NCI-H526 treated with DMSO at 0.1 percent for 48 hours (cell line): ENCODE measurements around the gene SCMH1.
"Not testable (repeated sequence)": the region's sequence is repeated elsewhere in the genome, so short reads cannot be mapped to it uniquely, and the experiment has no call there.

ENCODE experiments used
- DNase-seq: peaks from one replicate; lab custom pipeline; 2025; lab: John Stamatoyannopoulos, UW

Gene SCMH1

DNA sequence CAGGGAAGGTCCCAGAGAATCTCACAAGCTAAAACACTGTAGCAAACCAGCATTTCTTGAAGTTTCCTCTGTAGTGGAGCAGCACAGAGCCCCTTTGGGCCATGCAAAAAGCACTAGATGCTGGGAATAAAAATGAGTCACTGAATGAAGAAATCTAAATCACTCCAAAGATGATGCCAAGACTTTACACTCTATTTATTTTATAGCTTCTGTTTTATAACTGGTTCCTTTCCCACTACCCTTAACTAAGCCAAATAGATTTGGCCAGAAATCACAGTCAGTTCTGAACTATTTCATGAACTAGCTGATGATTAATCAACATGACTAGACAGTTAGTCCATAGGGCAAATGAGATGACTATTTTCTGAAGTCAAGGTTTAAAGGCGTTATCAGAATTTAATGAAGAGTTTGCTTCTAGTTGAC lies 89.5 kb downstream of the SCMH1 start:
- DNase-seq, result no peak

DNA sequence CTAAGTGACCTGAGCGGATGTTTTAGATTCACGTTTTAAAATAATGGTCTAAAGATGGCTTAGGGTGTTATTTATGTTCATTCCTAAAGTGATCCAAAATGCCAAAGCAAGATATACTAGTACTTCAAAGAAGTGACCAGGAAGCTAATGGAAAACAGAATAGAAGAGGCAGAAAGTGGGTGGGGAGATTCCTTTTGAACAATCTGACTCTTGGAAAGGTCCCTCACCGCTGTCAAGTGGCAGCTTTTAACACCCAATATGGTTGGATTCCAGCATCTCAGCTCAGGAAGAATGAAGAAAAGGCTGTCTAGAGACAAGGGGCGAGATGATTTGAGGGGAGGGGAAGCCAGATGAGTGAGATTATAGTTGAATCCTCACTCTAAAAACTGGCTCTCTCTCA lies 90.3 kb downstream of the SCMH1 start:
- DNase-seq, result no peak

DNA sequence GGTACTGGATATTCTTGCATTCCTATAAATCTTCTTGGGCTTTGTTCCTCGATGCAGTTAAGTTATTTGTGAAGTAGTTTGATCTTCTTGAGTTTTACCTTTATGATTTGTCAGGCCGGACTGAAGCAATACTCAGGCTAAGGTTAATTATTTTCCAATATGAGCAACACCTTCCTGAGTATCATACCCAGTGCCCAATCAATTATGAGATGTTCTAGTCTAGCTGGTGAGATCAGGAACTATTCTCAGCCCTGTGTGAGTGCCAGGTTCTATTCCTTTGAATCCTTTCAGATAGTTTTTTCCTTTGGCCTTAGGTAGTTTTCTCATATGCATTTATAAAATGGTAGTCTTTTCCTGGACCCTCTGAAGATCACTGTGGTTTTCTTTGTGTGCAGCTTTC lies 92.5 kb downstream of the SCMH1 start:
- DNase-seq, result no peak

DNA sequence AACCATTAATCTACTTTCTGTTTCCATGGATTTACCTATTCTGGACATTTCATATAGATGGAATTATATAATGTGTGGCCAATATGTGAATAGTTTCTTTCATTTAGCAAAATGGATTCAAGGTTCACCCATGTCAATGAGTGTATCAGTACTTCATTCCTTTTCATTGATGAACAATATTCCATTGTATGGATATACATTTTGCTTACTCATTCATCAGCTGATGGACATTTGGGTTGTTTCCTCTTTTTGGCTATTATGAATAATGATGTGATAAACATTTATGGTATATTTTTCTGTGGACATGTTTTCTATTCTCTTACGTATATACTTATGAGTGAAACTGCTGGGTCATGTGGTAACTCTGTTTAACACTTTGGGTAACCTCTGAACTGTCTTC lies 97.8 kb downstream of the SCMH1 start:
- DNase-seq, result no peak

DNA sequence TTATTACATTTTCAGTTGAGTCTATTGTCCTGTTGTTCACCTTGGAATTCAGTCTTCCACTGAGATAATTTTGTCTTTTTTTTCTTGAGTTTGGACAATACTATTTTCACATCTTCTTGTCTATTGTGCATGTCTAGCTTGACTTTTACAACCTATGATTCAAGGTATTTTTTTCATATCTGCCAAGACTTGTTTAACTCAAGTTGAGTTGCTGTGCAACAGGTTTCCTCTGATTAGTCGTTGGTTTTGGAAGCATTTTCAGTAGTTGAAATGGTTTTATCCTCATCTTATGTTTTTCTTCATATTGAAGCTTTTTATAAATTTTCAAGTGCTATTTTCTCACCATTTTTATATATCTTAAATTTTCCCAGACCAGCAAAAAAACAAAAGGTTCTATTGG lies 103.6 kb downstream of the SCMH1 start:
- no peak for DNase-seq

DNA sequence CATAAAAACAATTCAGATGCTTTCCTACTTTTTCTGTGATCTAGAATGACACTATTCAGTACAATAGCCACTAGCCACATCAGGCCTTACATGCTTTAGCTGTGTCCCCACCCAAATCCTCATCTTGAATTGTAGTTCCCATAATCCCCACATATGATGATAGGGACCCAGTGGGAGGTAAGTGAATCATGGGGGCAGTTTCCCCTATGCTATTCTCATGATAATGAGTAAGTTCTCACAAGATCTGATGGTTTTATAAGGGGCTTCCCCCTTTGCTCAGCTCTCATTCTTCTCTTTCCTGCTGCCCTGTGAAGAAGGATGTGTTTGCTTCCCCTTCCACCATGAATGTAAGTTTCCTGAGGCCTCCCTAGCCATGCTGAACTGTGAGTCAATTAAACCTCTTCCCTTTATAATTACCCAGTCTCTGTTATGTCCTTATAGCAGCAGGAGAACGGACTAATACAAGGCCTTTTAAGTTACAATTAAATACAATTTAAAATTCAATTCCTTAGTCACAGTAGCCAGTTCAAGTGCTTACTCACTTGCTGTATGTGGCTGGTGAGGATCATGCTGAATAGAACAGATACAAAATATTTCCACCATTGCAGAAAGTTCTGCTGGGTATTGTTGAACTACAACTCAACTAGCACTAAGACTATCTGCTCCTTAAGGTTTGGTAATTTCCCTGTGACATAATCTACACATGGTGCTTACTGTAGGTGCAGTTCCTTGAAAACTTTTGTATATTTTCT lies 106.7 kb downstream of the SCMH1 start:
- DNase-seq, result no peak

DNA sequence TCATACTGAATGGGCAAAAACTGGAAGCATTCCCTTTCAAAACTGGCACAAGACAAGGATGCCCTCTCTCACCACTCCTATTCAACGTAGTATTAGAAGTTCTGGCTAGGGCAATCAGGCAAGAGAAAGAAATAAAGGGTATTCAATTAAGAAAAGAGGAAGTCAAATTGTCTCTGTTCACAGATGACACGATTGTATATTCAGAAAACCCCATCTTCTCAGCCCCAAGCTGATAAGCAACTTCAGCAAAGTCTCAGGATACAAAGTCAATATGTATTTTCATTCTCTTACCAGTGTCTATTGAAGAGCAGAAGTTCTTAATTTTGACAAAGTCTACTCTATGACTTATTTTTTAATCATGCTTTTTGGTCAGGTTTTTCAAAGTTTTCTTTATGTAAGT lies 107.8 kb downstream of the SCMH1 start:
- DNase-seq, result not testable (repeated sequence)

DNA sequence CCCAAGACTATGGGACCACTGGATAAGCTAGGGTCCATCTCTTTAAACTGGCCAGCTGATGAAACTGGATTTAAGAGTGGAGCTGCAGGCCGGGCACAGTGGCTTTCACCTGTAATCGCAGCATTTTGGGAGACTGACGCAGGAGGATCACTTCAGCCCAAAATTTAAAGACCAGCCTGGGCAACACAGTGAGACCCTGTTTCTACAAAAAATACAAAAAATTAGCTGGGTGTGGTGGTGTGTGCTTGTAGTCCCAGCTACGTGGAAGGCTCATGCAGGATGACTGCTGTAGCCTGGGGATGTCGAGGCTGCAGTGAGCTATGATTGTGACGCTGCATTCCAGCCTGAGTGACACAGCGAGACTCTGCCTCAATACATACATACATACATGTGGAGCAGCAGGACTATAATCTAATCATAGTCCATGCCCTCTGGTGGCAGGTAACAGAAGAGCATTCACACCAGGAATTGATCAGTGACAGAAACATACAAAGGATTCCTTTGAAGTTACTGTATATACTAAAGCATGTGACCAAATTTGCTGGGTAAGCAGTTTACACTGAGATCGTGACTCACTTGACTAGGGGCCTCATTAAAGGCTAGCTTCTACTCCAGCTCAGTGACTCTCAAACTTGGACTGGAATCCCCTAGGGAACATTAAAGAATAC lies 119.1 kb downstream of the SCMH1 start:
- peak; percentile 70 for DNase-seq

DNA sequence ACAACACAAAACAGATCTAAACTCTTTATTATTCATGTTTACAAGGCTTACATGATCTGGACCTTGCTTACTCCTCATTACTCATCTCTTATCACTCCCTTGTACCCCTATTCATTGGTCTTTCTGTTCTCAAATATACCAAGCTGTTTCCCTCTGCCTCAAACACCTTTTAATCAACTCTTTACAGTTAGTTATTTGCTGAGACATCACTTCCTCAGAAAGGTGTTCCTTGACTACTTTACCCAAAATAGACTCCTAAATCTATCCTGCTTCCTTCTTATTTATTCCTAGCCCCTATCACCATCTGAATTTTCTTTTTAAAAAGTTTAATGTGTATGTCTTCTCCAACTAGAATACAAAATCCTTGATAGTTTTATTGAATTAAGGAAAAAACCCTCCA lies 120.0 kb downstream of the SCMH1 start:
- DNase-seq, result no peak

DNA sequence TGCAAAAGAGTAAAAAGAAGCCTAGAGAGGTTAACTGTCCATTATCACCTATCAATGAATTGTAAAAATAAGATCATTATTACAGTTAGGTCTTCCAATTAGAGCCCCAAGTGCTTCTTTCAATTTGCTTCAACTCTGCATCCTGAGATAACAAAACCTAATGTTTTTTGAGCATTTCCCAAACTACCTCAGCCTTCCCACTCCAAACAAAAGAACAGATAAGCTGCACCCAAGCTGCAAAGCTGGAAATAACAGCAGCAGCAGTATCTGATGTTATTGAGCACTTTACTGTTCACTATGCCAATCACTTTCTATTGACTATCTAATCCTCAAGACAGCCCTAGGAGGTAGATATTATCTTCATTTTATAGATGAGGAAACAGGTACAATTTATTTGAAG lies 123.5 kb downstream of the SCMH1 start:
- DNase-seq, result no peak

DNA sequence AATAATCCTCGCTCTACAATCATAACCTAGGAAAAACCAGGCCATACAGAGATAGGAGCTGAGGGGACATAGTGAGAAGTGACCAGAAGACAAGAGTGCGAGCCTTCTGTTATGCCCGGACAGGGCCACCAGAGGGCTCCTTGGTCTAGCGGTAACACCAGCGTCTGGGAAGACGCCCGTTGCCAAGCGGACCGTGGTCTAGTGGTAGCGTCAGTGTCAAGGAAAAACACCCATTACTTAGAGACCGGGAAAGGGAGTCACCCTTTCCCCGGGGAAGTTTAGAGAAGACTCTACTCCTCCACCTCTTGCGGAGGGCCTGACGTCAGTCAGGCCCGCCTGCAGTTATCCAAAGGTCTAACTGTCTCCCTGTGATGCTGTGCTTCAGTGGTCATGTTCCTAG lies 124.9 kb downstream of the SCMH1 start:
- not testable (repeated sequence) for DNase-seq

DNA sequence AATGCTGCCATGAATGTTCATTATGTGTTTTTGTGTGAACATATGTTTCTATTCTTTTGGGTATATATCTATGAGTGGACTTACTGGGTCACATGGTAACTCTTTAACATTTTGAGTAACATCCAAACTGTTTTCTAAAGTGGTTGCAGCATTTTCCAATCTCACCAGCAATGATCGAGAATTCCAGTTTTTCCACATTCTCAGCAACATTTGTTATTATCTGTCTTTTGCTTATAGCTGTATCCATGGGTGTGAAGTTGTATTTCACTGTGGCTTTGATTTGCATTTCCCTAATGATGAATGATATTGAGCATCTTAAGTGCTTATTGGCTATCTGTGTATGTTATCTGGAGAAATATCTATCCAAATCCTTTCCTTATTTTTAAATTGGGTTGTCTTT lies 131.4 kb downstream of the SCMH1 start:
- no peak for DNase-seq

DNA sequence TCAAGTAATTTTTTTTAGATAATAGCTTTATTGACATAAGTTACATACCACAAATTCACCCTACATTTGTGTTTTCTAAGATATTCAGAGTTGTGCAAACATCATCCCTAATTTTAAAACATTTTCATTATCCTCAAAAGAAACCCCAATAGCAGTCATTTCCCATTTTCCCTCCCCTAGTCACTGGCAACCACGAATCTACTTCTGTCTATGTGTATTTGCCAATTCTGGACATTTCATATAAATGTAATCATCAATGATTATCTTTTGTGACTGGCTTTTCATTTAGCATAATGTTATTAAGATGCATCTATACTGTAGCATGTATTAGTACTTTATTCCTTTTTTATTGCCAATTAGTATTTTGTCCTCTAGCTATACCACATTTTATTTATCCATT lies 131.8 kb downstream of the SCMH1 start:
- no peak for DNase-seq

DNA sequence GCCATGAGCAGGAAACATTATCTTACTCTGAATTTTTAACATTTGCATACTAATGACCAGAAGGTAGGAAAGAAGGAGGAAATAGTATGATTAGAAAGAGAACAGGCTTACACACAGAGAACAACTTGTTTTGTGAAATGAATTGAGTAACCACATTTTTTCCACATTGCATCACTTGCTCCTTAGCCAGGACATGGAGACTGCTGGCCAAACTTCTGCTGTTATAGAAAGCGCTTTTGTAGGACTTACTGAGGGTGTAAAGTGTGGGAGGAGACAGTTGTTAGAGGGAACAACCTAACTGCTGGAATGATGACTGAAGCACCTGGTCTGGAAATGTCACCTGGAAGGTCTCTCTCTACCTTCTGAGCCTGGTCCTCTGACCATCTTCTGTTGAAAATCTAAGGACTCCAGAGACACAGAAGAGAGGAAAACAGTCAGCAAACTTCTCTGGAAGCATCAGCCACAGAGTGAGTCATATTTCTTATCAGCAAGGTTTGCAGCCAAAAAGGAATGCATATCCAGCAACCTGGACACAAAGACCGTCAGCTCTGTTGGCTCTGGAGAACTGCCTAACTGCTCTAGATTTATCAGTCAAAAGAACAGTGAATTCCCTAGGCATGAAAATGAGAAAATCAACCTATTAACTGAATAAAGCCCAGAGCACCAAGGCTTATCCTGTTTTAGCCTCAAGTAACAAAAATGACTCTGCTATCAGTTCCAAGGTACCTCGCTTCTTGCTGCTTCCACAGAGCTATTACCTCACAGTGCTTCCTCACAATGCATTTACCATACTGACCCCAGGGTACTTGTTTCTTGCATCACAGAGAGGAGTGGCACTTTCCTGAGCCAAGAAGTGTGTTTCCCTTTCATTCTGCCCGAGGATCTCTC lies 132.6 kb downstream of the SCMH1 start:
- DNase-seq, result peak; percentile 52

DNA sequence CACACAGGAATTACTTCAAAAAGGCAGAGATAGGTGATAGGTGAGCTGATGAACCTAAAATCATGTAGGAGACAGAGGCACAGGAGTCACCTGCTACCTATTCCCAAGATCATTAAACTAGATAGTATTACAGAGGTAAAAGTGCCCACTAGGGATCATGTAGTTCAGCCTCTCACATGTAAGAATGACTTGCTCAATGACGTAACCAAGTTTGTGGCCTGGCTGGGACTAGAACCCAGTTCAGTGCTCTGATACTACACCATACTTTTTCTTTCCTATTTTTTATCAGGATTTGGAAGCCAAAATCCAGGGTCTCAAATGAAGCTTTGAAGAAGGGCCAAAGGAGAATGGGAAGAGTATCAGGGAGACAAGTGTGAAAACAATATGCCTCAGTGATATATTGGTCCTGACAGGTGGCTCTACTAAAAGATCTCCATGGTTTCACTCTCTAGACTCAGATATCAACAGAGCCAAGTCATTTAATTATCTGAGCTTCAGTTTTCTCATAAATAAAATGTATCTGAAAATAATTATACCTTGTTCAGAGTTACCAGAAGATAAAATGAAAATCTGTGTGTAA lies 133.3 kb downstream of the SCMH1 start:
- DNase-seq, result no peak

DNA sequence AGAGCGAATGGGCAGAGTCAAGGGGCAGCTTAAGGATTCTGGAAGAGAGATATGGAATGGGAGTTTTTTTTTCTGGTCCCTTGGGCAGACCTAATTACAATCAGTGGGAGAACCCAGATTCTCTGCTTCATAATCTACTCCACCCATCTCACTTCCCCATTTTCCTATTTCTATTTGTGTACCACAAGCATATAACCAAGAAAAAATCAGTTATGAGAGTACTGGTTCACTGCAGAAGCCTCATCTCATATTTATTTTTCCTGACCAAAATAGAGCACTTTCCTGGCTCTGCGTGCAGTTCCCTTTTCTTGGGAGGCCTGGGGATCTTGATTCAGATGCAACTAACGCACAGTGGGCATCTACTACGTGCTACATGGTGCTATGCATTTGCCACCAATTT lies 138.3 kb downstream of the SCMH1 start:
- DNase-seq, result no peak

DNA sequence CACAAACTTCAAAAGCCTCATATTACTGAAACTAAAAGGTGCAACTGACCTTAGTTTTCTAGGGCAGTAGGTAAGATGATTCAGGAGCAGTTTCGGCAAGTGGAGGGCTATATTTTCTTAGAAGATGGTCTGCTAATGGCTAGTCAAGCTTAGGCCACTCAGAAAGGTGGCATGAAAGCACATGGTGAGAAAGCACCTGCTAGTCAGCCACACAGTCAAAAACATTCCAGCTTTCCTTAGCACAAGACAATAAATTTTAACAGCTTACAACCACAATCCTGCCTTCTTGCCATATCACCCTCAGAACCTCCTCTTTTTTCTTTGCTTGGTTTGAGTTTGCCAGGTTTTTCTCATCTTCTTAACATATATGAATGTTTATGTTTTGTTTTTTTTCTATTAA lies 139.5 kb downstream of the SCMH1 start:
- DNase-seq, result no peak

DNA sequence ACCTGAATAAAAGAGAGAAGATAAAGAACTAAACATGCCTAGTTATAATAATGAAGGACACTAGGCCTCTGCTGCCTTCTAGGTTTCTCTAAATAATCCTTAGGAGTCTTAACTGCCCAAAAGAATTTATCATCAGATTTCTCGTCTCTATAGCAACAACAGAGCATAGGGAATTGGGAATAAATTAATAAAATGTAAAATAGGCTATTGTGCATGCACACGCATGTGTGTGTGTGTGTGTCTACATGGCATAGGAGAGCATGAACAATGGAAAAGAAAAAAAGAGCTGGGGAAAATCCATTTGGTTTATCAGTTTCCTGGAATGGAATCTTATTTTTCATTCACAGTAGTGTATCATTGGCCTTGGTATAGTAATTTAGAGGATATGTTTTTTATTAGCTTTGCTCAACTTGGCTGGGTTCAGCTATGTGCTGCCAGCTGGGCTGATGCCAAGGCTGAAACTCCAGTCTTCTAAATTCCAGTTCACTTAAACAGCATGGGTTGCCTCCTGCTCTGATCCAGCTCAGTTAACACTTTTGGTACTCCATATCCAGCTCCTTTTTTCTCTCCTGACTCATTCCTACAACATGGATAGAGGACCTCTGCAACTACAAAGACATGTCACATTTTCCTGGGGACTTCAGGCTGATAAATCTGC lies 140.0 kb downstream of the SCMH1 start:
- no peak for DNase-seq

DNA sequence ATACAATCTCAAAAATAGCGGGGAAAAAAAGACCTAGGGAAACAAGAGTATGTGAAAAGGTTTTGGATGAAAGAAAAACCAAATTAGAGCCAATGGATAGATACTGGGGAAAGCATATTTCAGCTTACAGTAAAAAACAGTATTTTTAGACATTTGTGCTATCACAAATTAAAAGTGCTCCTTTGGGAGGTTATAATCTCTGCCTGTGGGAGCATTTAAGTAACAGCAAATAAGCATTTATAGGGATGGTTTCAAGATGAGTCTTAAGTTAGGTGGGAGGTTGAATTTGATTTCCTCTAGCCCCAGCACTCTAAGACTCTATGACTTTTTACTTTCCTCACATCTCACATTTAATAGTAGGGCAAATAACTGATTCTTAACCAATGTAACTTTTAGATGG lies 141.0 kb downstream of the SCMH1 start:
- DNase-seq, result no peak

DNA sequence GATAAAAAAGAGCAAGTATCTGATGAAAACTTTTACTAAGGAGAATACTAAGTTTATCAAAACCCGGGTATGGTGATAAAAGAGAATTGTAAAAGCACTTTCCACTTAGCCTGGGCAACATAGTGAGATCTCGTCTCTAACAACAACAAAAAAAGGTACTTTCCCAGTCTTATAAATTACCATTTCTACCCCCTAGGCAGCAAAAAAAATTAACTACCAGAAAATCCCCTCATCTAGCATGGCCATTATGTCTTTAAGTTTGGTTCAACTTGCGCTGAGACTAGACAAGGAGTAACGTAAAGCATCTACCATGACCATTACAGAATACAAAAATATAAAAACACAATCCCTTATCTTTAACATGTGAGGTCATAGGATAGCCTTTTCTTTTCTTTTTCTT lies 141.9 kb downstream of the SCMH1 start:
- DNase-seq, result no peak

DNA sequence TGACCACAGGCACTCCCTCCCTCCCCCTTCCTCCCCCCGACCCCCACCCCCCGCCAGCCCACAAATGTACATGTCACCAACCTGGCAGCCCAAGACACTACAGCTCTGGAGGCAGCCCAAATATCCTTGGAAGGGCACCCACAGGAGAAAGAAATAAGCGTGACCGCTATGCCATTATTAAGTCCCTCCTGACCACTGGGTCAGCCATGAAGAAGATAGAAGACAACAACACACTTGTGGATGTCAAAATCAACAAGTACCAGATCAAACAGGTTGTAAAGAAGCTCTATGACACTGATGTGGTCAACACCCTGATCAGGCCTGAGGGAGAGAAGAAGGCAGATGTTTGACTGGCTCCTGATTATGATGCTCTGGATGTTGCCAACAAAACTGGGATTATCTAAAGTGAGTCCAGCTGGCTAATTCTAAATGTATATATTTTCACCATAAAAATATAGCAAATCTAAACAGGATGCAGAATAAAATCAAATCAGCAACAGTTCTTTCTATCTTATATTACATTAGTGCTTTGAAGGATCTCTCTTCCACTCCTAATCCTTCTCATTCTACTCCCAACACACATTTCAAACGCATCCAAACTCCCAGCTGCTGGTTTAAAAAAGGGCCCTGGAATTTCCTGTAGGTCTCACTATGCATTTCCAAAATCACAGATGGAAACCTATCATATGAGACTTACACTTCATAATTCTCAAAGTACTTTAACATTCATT lies 143.2 kb downstream of the SCMH1 start:
- no peak for DNase-seq
